Neuronal stem cell (in vitro differentiated cells): ENCODE results near the gene ARHGEF10L.

Experiments
- DNase-seq: peaks from one replicate; pipeline ENCODE4 v3.0.0-alpha.2; 2013; ENCODE audit warnings: low spot score
- H2AFZ ChIP-seq: one replicate; pipeline ENCODE4 v1.6.1; 2013; ENCODE audit warnings: mild to moderate bottlenecking, low read length, inconsistent platforms
- H2AK5ac ChIP-seq: 2 replicates; pipeline ENCODE4 v1.6.1; 2013; ENCODE audit warnings: low read depth, mild to moderate bottlenecking, inconsistent platforms, low read length, moderate library complexity, mixed read lengths
- H2BK120ac ChIP-seq: 2 replicates; pipeline ENCODE4 v1.6.1; 2013; ENCODE audit warnings: low read depth, mild to moderate bottlenecking, inconsistent platforms, low read length, moderate library complexity, mixed read lengths
- H2BK12ac ChIP-seq: one replicate; pipeline ENCODE4 v1.6.1; 2013; ENCODE audit warnings: low read length, inconsistent platforms
- H2BK15ac ChIP-seq: 2 replicates; pipeline ENCODE4 v1.6.1; 2013; ENCODE audit warnings: mild to moderate bottlenecking, low read length, inconsistent platforms, mixed read lengths
- H2BK5ac ChIP-seq: one replicate; pipeline ENCODE4 v1.6.1; 2013; ENCODE audit warnings: inconsistent platforms, mild to moderate bottlenecking, low read length, moderate library complexity
- H3K14ac ChIP-seq: one replicate; pipeline ENCODE4 v1.6.1; 2013; ENCODE audit warnings: low read length, inconsistent platforms
- H3K18ac ChIP-seq: 2 replicates; pipeline ENCODE4 v1.6.1; 2013; ENCODE audit warnings: low read length, inconsistent platforms
- H3K23ac ChIP-seq: 2 replicates; pipeline ENCODE4 v1.6.1; 2013; ENCODE audit warnings: low read depth, mild to moderate bottlenecking, mixed read lengths, low read length, inconsistent platforms; ENCODE audit not compliant: poor library complexity
- H3K27ac ChIP-seq: replicated peaks from 3 replicates; pipeline ENCODE4 v1.5.1; 2013; ENCODE audit warnings: low read length, inconsistent platforms
- H3K27me3 ChIP-seq, 3 experiments: 2 replicates each; pipeline ENCODE4 v1.6.1; 2013; ENCODE audit warnings: low read length in 3 of 3, mild to moderate bottlenecking in 2 of 3, inconsistent platforms in 1 of 3, low read depth in 1 of 3, mixed read lengths in 1 of 3, moderate library complexity in 1 of 3; ENCODE audit not compliant: control insufficient read depth in 3 of 3, insufficient read depth in 3 of 3
- H3K36me3 ChIP-seq, 2 donors: replicated peaks in 1 of 2; 2 replicates each; pipeline ENCODE4 v1.6.1; 2013; ENCODE audit warnings: low read length in 2 of 2; ENCODE audit not compliant: control insufficient read depth in 2 of 2, insufficient read depth in 2 of 2
- H3K4ac ChIP-seq: 2 replicates; pipeline ENCODE4 v1.6.1; 2013; ENCODE audit warnings: inconsistent platforms, mild to moderate bottlenecking, low read length, moderate library complexity
- H3K4me1 ChIP-seq, 2 donors: 1 replicate in 1 of 2; 2 replicates in 1 of 2; pipeline ENCODE4 v1.6.1; 2013; ENCODE audit warnings: low read length in 2 of 2, low read depth in 1 of 2; ENCODE audit not compliant: control insufficient read depth in 2 of 2, insufficient read depth in 1 of 2
- H3K4me2 ChIP-seq: one replicate; pipeline ENCODE4 v1.6.1; 2013; ENCODE audit warnings: mild to moderate bottlenecking, low read length, inconsistent platforms; ENCODE audit not compliant: insufficient read depth, poor library complexity, severe bottlenecking
- H3K4me3 ChIP-seq, 2 donors: 2 replicates each; pipeline ENCODE4 v1.5.1; 2013; ENCODE audit warnings: low read length in 2 of 2, mild to moderate bottlenecking in 2 of 2, inconsistent platforms in 1 of 2, moderate library complexity in 1 of 2
- H3K79me1 ChIP-seq: one replicate; pipeline ENCODE4 v1.6.1; 2013; ENCODE audit warnings: low read depth, mild to moderate bottlenecking, inconsistent platforms, low read length, moderate library complexity
- H3K9ac ChIP-seq: one replicate; pipeline ENCODE4 v1.6.1; 2013; ENCODE audit warnings: mild to moderate bottlenecking, low read depth, low read length, inconsistent platforms; ENCODE audit not compliant: poor library complexity
- H3K9me3 ChIP-seq, 2 donors: replicated peaks in 1 of 2; 2 replicates each; pipeline versions ENCODE3 to v1.6.1; 2013; ENCODE audit warnings: low read length in 2 of 2, mild to moderate bottlenecking in 2 of 2, inconsistent platforms in 1 of 2, low read depth in 1 of 2, mixed read lengths in 1 of 2, moderate library complexity in 1 of 2; ENCODE audit not compliant: control insufficient read depth in 2 of 2, insufficient read depth in 1 of 2
- H4K8ac ChIP-seq: one replicate; pipeline ENCODE4 v1.6.1; 2013; ENCODE audit warnings: low read depth, mild to moderate bottlenecking, inconsistent platforms, low read length, moderate library complexity
- H4K91ac ChIP-seq: one replicate; pipeline ENCODE4 v1.6.1; 2013; ENCODE audit warnings: low read length, low read depth, mild to moderate bottlenecking, inconsistent platforms; ENCODE audit not compliant: poor library complexity
- WGBS, 2 donors: extraction: QIAGEN DNeasy Blood & Tissue Kit; methylation state at CpG; one replicate each; pipeline ENCODE4 v1.1.7; 2013; ENCODE audit warnings: missing lambda C conversion rate in 2 of 2, mixed read lengths in 1 of 2; ENCODE audit not compliant: insufficient read length in 2 of 2, insufficient replicate concordance in 1 of 2; ENCODE audit errors: extremely low coverage in 2 of 2; 5-methylcytosine and 5-hydroxymethylcytosine counted together

The ARHGEF10L gene

DNA sequence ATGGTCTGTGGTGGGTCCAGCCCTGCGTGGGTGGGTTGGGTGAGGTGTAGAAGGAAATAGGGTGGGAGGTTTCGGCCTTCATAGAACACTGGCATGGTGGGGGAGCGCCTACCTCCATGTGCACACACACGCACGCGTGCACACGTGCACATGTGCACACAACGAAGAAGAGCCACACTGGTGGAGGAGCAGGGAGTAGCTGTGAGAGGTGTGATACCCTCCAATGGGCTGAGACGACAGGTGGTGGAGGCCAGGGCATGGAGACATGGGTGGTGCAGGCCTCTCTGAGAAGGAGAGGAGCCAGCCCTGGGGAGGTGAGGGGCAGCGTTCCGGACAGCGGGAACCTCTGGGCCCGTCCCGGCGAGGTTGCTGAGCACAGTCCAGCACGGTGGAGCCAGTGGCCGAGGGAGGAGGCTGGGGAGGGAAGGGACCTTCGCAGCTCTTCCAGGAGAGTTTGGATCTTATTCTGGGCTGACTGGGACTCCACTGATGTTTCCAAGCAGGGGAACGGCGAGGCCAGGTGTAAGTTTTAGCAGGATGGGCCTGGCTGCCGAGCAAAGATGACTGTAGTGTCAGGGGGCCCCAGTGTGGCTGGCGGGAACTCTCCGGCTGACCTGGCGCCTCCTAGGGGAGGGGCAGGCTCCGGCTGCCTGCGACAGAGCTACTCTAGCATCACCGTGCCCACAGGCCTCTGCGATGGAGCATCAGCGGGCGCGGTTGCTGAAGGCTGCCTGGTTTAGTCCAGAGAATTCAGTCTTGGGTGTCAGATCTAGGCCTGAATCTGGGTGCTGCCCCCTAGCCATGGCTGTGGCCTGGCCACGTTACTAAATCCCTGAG is 107.2 kb downstream of the ARHGEF10L start:
- Histone ChIP-seq H3K4me3 (no peak overlapping the region), H3K23ac (peak overlapping the region; percentile 65), H2BK15ac (no peak overlapping the region), H3K4me1 (no peaks in the 10 kb centered on the region), H3K9me3 (no peaks in the 10 kb centered on the region), H4K8ac (no peak overlapping the region), H3K4ac (no peak overlapping the region), H2AFZ (no peak overlapping the region), H3K9ac (no peak overlapping the region), H2BK12ac (no peak overlapping the region), H2BK120ac (no peak overlapping the region), H3K27ac (no peak overlapping the region), H3K4me2 (no peak overlapping the region), H3K36me3 (peaks cover 2 to 45% of the 10 kb centered on the region in 2 donors), H2BK5ac (no peak overlapping the region), H2AK5ac (no peak overlapping the region), H3K18ac (peak overlapping the region; percentile 33), H3K14ac (peak overlapping the region; percentile 72), H3K27me3 (no peaks in the 10 kb centered on the region), H3K79me1 (no peaks in the 10 kb centered on the region), H4K91ac (no peak overlapping the region)
- DNase-seq = no peak
- WGBS, 2 donors = no CpG with 5 or more reads among the region's 32 CpGs

DNA sequence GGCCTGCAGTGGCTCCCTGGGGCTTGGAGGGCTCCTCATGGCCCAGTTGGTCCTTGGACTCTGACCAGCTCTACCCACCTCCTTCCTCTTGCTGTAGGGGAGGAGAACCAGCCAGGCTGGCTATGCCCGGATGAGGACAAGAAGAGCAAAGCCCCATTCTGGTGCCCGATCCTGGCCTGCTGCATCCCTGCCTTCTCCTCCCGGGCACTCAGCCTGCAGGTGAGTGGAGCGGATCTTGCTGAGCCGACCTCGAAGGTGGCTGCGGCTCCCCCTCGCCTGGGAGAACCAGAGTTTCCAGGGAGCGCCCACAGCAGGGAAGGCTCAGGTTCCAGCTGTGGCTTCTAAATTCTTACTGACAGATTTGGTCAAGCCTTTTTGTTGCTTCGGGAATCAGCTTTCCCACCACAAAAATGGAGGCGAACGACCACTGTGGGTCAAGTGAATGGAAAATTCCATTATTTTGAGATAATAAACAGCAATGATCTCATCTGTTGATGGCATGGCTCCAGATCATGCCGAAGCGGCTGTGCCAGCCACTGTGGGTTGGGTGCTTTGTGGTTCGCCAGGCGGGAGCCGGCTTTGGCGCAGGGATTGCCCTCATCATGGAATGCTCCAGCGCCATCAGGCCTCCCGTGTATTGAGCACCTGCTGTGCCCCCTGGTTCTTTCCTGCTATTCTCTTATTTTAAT is 109.1 kb downstream of the ARHGEF10L start:
- no peak overlapping the region for H3K14ac ChIP-seq
- WGBS, 2 donors = no CpG with 5 or more reads among the region's 20 CpGs
- H2BK12ac ChIP-seq = no peak overlapping the region
- H4K91ac ChIP-seq = no peak overlapping the region
- no peaks in the 10 kb centered on the region for H3K27me3 ChIP-seq
- H3K23ac ChIP-seq = no peak overlapping the region
- no peak overlapping the region for H3K18ac ChIP-seq
- no peak overlapping the region for H2BK5ac ChIP-seq
- no peak overlapping the region for H3K27ac ChIP-seq
- no peak overlapping the region for H3K9ac ChIP-seq
- peaks cover 4 to 6% of the 10 kb centered on the region in 2 donors for H3K4me1 ChIP-seq
- H2BK120ac ChIP-seq = no peak overlapping the region
- H4K8ac ChIP-seq = no peak overlapping the region
- H3K36me3 ChIP-seq = peaks cover 4 to 41% of the 10 kb centered on the region in 2 donors
- no peak overlapping the region for H3K4me2 ChIP-seq
- H3K79me1 ChIP-seq = no peaks in the 10 kb centered on the region
- no peak overlapping the region for H2BK15ac ChIP-seq
- no peaks in the 10 kb centered on the region for H3K9me3 ChIP-seq
- H2AFZ ChIP-seq = no peak overlapping the region
- DNase-seq = no peak
- no peak overlapping the region for H3K4me3 ChIP-seq
- no peak overlapping the region for H3K4ac ChIP-seq
- no peak overlapping the region for H2AK5ac ChIP-seq

DNA sequence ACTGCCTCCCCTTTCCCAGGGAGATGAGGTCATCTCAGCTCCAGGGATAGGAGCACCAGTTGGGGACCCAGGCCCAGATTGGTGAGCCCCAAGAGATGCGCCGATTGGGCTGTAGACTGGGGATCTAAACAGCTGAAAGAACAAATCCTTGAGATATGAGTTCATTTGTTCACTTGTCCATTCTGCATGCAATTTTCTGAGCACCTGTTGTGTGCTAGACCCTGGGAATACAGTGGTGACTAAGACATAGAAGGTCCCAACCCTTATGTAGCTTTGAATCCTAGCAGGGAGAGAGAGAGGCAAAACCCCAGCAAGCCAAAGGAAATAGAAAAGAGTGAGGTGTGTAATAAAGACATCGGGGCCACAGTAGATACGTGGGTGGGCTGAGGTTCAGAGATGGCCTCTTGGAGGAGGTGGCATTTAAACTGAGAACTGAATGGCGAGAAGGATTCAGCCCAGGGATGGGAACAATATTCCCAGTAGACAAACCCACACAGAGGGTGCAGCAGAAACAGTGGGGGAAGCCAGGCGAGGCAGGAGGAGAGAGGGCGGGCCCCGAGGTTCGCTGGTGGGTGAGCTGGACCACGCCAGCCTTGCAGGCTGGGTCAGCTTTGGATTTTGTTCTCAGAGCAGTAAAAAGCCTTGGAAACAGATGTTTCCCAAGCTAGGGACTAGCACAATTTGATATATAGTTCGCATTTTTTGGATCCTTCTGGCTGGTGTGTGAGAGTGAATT is 110.0 kb downstream of the ARHGEF10L start:
- Histone ChIP-seq H2BK12ac (no peak overlapping the region), H4K8ac (no peak overlapping the region), H3K27me3 (no peaks in the 10 kb centered on the region), H3K4me3 (no peak overlapping the region), H3K9ac (no peak overlapping the region), H2BK15ac (no peak overlapping the region), H3K36me3 (peaks cover 4 to 37% of the 10 kb centered on the region in 2 donors), H3K4me2 (no peak overlapping the region), H3K14ac (no peak overlapping the region), H2BK120ac (no peak overlapping the region), H4K91ac (no peak overlapping the region), H3K9me3 (no peaks in the 10 kb centered on the region), H2BK5ac (no peak overlapping the region), H3K18ac (no peak overlapping the region), H3K4ac (no peak overlapping the region), H3K4me1 (peaks cover 4 to 6% of the 10 kb centered on the region in 2 donors), H3K23ac (no peak overlapping the region), H2AFZ (no peak overlapping the region), H2AK5ac (no peak overlapping the region), H3K79me1 (no peaks in the 10 kb centered on the region), H3K27ac (no peak overlapping the region)
- DNase-seq = no peak
- WGBS, 2 donors = no CpG with 5 or more reads among the region's 11 CpGs

DNA sequence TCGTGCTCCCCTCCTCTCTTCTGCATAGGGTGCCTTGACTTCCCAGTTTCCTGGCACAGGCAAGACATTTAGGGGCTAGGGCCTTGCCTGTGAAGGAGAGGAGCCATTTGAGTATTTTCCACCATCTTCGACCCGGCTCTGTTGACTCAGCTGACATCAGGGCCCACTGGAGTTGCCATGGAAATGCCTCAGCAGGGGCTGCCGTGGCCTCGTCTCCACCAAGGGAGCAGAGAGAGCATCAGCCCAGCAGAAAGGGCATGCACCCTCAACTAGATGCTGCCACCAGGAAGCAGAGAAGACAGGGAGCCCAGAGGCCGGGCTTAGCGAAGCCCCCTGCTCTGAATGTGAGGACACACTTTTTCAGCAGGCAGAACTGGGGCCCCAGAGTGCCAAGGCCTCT is 113.8 kb downstream of the ARHGEF10L start:
- H2AK5ac ChIP-seq = no peak overlapping the region
- no peak overlapping the region for H2BK12ac ChIP-seq
- no peak overlapping the region for H2AFZ ChIP-seq
- no peak overlapping the region for H3K9ac ChIP-seq
- no peak overlapping the region for H3K14ac ChIP-seq
- H2BK15ac ChIP-seq = no peak overlapping the region
- DNase-seq = no peak
- H2BK5ac ChIP-seq = no peak overlapping the region
- H2BK120ac ChIP-seq = no peak overlapping the region
- no peak overlapping the region for H3K23ac ChIP-seq
- no peaks in the 10 kb centered on the region for H3K79me1 ChIP-seq
- H3K4me1 ChIP-seq = peaks cover 4 to 6% of the 10 kb centered on the region in 2 donors
- no peak overlapping the region for H4K91ac ChIP-seq
- no peaks in the 10 kb centered on the region for H3K9me3 ChIP-seq
- H3K4ac ChIP-seq = no peak overlapping the region
- no CpG with 5 or more reads among the region's 7 CpGs for WGBS, 2 donors
- H3K27me3 ChIP-seq = no peaks in the 10 kb centered on the region
- H4K8ac ChIP-seq = no peak overlapping the region
- H3K4me3 ChIP-seq = no peak overlapping the region
- H3K18ac ChIP-seq = peak overlapping the region; percentile 63
- H3K27ac ChIP-seq = no peak overlapping the region
- peaks cover 11 to 53% of the 10 kb centered on the region in 2 donors for H3K36me3 ChIP-seq
- H3K4me2 ChIP-seq = no peak overlapping the region
